ENCODE data around the gene KANSL3.

The KANSL3 gene

GRCh38 chr2:96552315-96553175, 85.6 kb downstream of the KANSL3 start:
- no peak overlapping the region for H3K4me3 ChIP-seq (ENCODE audit: low read length in 2 of 2)
- no peak overlapping the region for H2BK15ac ChIP-seq (ENCODE audit: low read length)
- H3K23ac ChIP-seq (ENCODE audit: low read depth, low read length, poor library complexity), result no peak overlapping the region
- H3K9me3 ChIP-seq (replicated peaks in 1 of 2; ENCODE audit: control insufficient read depth in 2 of 2, insufficient read depth in 1 of 2, low read depth in 1 of 2, low read length in 2 of 2), result no peaks in the 10 kb centered on the region
- peak overlapping the region; percentile 17 for H3K18ac ChIP-seq (ENCODE audit: low read length)
- H2BK120ac ChIP-seq (ENCODE audit: low read depth, low read length), result no peak overlapping the region
- no peak overlapping the region for H4K91ac ChIP-seq (ENCODE audit: low read depth, low read length, poor library complexity)
- H4K8ac ChIP-seq (ENCODE audit: low read depth, low read length), result peak overlapping the region; percentile 65
- H3K9ac ChIP-seq (ENCODE audit: low read depth, low read length, poor library complexity), result no peak overlapping the region
- no peaks in the 10 kb centered on the region for H3K79me1 ChIP-seq (ENCODE audit: low read depth, low read length)
- peaks cover 0 to under 1% of the 10 kb centered on the region in 2 donors for H3K4me1 ChIP-seq (ENCODE audit: control insufficient read depth in 2 of 2, insufficient read depth in 1 of 2, low read depth in 1 of 2, low read length in 2 of 2)
- WGBS, 2 donors (ENCODE audit: extremely low coverage in 2 of 2, insufficient read length in 2 of 2, insufficient replicate concordance in 1 of 2), result no CpG with 5 or more reads among the region's 18 CpGs
- no peak for DNase-seq (ENCODE audit: low spot score)
- H3K4ac ChIP-seq (ENCODE audit: low read length), result no peak overlapping the region
- H2BK5ac ChIP-seq (ENCODE audit: low read length), result no peak overlapping the region
- no peak overlapping the region for H2AFZ ChIP-seq (ENCODE audit: low read length)
- peaks cover 0 to 5% (median 0%) of the 10 kb centered on the region in 3 experiments for H3K27me3 ChIP-seq (ENCODE audit: control insufficient read depth in 3 of 3, insufficient read depth in 3 of 3, low read depth in 1 of 3, low read length in 3 of 3)
- H3K27ac ChIP-seq (replicated peaks; ENCODE audit: low read length), result no peak overlapping the region
- H3K14ac ChIP-seq (ENCODE audit: low read length), result no peak overlapping the region
- H3K4me2 ChIP-seq (ENCODE audit: insufficient read depth, low read length, poor library complexity, severe bottlenecking), result no peak overlapping the region
- H3K36me3 ChIP-seq (replicated peaks in 1 of 2; ENCODE audit: control insufficient read depth in 2 of 2, insufficient read depth in 2 of 2, low read length in 2 of 2), result peaks cover 0 to 11% of the 10 kb centered on the region in 2 donors
- H2BK12ac ChIP-seq (ENCODE audit: low read length), result no peak overlapping the region
- H2AK5ac ChIP-seq (ENCODE audit: low read depth, low read length), result no peak overlapping the region

DNA sequence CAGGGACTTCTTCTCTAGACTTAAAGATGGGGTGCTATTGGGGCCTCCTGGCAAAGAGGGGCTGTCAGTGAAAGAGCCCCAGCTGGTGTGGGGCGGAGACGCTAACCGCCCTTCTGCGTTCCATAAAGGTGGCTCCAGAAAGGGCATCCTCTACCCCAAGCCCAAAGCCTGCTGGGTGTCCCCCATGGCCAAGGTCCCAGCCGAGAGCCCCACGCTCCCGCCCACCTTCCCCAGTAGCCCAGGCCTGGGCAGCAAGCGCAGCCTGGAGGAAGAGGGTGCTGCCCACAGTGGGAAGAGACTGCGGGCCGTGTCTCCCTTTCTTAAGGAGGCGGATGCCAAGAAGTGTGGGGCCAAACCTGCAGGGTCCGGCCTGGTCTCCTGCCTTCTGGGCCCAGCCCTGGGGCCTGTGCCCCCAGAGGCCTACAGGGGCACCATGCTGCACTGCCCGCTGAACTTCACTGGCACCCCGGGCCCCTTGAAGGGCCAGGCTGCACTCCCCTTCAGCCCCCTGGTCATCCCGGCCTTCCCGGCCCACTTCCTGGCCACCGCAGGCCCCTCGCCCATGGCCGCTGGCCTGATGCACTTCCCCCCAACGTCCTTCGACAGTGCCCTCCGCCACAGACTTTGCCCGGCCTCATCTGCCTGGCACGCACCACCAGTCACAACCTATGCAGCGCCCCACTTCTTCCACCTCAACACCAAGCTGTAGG, 86.4 kb downstream of the KANSL3 start:
- Histone ChIP-seq H2BK5ac (ENCODE audit: low read length) (no peak overlapping the region), H3K9ac (ENCODE audit: low read depth, low read length, poor library complexity) (no peak overlapping the region), H3K4me2 (ENCODE audit: insufficient read depth, low read length, poor library complexity, severe bottlenecking) (no peak overlapping the region), H2BK120ac (ENCODE audit: low read depth, low read length) (no peak overlapping the region), H4K91ac (ENCODE audit: low read depth, low read length, poor library complexity) (no peak overlapping the region), H3K79me1 (ENCODE audit: low read depth, low read length) (no peaks in the 10 kb centered on the region), H3K23ac (ENCODE audit: low read depth, low read length, poor library complexity) (no peak overlapping the region), H3K14ac (ENCODE audit: low read length) (no peak overlapping the region), H3K4me1 (ENCODE audit: control insufficient read depth in 2 of 2, insufficient read depth in 1 of 2, low read depth in 1 of 2, low read length in 2 of 2) (peaks cover 0 to 4% of the 10 kb centered on the region in 2 donors), H2AK5ac (ENCODE audit: low read depth, low read length) (no peak overlapping the region), H3K27me3 (ENCODE audit: control insufficient read depth in 3 of 3, insufficient read depth in 3 of 3, low read depth in 1 of 3, low read length in 3 of 3) (peaks cover 0 to 5% (median 0%) of the 10 kb centered on the region in 3 experiments), H2BK15ac (ENCODE audit: low read length) (no peak overlapping the region), H3K27ac (replicated peaks; ENCODE audit: low read length) (no peak overlapping the region), H2BK12ac (ENCODE audit: low read length) (no peak overlapping the region), H2AFZ (ENCODE audit: low read length) (no peak overlapping the region), H3K9me3 (replicated peaks in 1 of 2; ENCODE audit: control insufficient read depth in 2 of 2, insufficient read depth in 1 of 2, low read depth in 1 of 2, low read length in 2 of 2) (no peaks in the 10 kb centered on the region), H3K36me3 (replicated peaks in 1 of 2; ENCODE audit: control insufficient read depth in 2 of 2, insufficient read depth in 2 of 2, low read length in 2 of 2) (peaks cover 0 to 14% of the 10 kb centered on the region in 2 donors), H4K8ac (ENCODE audit: low read depth, low read length) (no peak overlapping the region), H3K4me3 (ENCODE audit: low read length in 2 of 2) (no peak overlapping the region), H3K18ac (ENCODE audit: low read length) (no peak overlapping the region), H3K4ac (ENCODE audit: low read length) (no peak overlapping the region)
- WGBS, 2 donors (ENCODE audit: extremely low coverage in 2 of 2, insufficient read length in 2 of 2, insufficient replicate concordance in 1 of 2), result no CpG with 5 or more reads among the region's 25 CpGs
- no peak for DNase-seq (ENCODE audit: low spot score)

GRCh38 chr2:96550787-96551604, 87.1 kb downstream of the KANSL3 start:
- Histone ChIP-seq H3K36me3 (replicated peaks in 1 of 2; ENCODE audit: control insufficient read depth in 2 of 2, insufficient read depth in 2 of 2, low read length in 2 of 2) (peaks cover 1 to 14% of the 10 kb centered on the region in 2 donors), H3K4me3 (ENCODE audit: low read length in 2 of 2) (no peak overlapping the region), H2BK5ac (ENCODE audit: low read length) (peak overlapping the region; percentile 53), H4K8ac (ENCODE audit: low read depth, low read length) (no peak overlapping the region), H3K27ac (replicated peaks; ENCODE audit: low read length) (no peak overlapping the region), H3K4me1 (ENCODE audit: control insufficient read depth in 2 of 2, insufficient read depth in 1 of 2, low read depth in 1 of 2, low read length in 2 of 2) (peaks cover 0 to 4% of the 10 kb centered on the region in 2 donors), H3K27me3 (ENCODE audit: control insufficient read depth in 3 of 3, insufficient read depth in 3 of 3, low read depth in 1 of 3, low read length in 3 of 3) (peaks cover 0 to 5% (median 0%) of the 10 kb centered on the region in 3 experiments), H3K79me1 (ENCODE audit: low read depth, low read length) (no peaks in the 10 kb centered on the region), H3K23ac (ENCODE audit: low read depth, low read length, poor library complexity) (peak overlapping the region; percentile 73), H2BK15ac (ENCODE audit: low read length) (no peak overlapping the region), H3K9me3 (replicated peaks in 1 of 2; ENCODE audit: control insufficient read depth in 2 of 2, insufficient read depth in 1 of 2, low read depth in 1 of 2, low read length in 2 of 2) (peaks cover 5 to 6% of the 10 kb centered on the region in 2 donors), H2BK120ac (ENCODE audit: low read depth, low read length) (no peak overlapping the region), H4K91ac (ENCODE audit: low read depth, low read length, poor library complexity) (no peak overlapping the region), H3K9ac (ENCODE audit: low read depth, low read length, poor library complexity) (peak overlapping the region; percentile 4), H3K14ac (ENCODE audit: low read length) (no peak overlapping the region), H2AFZ (ENCODE audit: low read length) (no peak overlapping the region), H2BK12ac (ENCODE audit: low read length) (no peak overlapping the region), H3K4me2 (ENCODE audit: insufficient read depth, low read length, poor library complexity, severe bottlenecking) (no peak overlapping the region), H2AK5ac (ENCODE audit: low read depth, low read length) (no peak overlapping the region), H3K18ac (ENCODE audit: low read length) (peak overlapping the region; percentile 71), H3K4ac (ENCODE audit: low read length) (no peak overlapping the region)
- DNase-seq (ENCODE audit: low spot score), result no peak
- WGBS, 2 donors (ENCODE audit: extremely low coverage in 2 of 2, insufficient read length in 2 of 2, insufficient replicate concordance in 1 of 2), result no CpG with 5 or more reads among the region's 14 CpGs

Measured in neuronal stem cell (in vitro differentiated cells).